HG03575 (cell line): Measurements from ENCODE around the gene RASSF8.
"Not testable (repeated sequence)": the region's sequence is repeated elsewhere in the genome, so short reads cannot be mapped to it uniquely, and the experiment has no call there.

Source experiments
- ATAC-seq: cut with Tn5 transposase; IDR thresholded peaks from one replicate; pipeline ENCODE4 v1.9.1; 2021; ENCODE audit not compliant: unreplicated experiment, insufficient number of reproducible peaks, low FRiP score; ENCODE audit errors: extremely low read depth

The RASSF8 gene

DNA sequence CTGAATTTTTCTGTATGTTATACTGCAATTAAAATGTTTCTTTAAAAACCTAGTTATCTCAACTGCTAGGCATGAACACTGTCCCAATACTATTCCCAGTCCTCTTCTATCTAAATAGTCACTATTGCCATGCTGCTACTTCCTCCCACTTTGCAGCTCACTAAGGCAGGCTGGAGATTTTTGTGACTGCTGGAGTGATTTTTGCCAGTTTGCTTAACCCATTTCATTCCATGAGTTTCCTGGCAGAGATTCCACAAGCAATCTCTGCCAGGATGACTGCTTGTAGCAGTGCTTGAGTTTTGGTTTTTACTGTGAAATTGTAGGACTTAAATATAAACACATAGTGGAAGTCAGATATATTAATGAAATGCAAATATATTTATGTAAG is 85.5 kb downstream of the RASSF8 start:
- ATAC-seq, result no peak

- ATAC-seq, result no peak
These were observed 86.1 kb downstream of the RASSF8 start for GRCh38 chr12:26044592-26044991.

DNA sequence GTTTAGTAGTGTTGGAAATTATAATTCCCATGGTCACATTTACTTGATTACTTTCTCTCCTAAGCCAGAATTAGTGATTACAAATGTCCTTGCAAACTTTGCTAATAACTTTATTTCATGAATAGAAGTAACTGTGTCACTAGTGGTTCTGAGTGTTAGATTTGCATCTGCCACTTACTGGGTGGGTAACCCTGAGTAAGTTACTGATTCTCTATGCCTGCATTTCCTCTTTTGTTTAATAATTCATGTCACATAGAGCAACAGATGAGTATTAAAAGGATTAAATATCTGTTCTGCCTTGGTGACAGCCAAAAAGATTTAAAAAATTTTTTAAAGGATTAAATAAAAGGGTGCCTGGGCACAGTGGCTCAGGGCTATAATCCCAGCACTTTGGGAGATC is 87.7 kb downstream of the RASSF8 start:
- no peak for ATAC-seq

GRCh38 chr12:26046906-26047305 is 88.4 kb downstream of the RASSF8 start:
- ATAC-seq, result no peak

- ATAC-seq, result no peak
These were observed 89.1 kb downstream of the RASSF8 start for GRCh38 chr12:26047401-26048226.

- ATAC-seq, result no peak
These were observed 94.2 kb downstream of the RASSF8 start for GRCh38 chr12:26052652-26053051.

DNA sequence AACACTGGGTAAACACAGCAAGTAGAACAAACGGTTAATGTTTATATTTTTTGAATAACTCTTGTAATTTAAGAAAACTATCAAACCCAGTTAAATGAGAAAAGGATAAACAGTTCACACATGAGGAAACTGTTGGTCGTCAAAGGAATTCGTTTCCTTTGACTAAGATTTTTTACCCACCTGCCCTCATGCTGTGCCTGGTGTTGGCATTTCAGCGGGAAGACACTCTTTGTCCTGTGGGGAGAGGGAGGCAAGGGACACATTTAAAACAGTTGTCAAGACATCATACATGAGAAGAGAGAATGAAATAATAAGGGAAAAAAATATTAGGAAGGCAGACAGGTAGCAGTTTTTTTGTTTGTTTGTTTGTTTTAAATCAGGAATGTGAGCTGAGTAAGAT is 95.9 kb downstream of the RASSF8 start:
- ATAC-seq, result no peak

- no peak for ATAC-seq
These were observed 96.6 kb downstream of the RASSF8 start for GRCh38 chr12:26055087-26055486.

GRCh38 chr12:26056335-26056734 is 97.9 kb downstream of the RASSF8 start:
- no peak for ATAC-seq

DNA sequence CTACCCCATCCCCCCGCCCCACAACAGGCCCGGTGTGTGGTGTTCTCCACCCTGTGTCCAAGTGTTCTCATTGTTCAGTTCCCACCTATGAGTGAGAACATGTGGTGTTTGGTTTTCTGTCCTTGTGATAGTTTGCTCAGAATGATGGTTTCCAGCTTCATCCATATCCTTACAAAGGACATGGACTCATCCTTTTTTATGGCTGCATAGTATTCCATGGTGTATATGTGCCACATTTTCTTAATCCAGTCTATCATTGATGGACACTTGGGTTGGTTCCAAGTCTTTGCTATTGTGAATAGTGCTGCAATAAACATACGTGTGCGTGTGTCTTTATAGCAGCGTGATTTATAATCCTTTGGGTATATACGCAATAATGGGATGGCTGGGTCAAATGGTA is 98.8 kb downstream of the RASSF8 start:
- not testable (repeated sequence) for ATAC-seq

- ATAC-seq, result no peak
These were observed 99.8 kb downstream of the RASSF8 start for GRCh38 chr12:26058308-26058707.

DNA sequence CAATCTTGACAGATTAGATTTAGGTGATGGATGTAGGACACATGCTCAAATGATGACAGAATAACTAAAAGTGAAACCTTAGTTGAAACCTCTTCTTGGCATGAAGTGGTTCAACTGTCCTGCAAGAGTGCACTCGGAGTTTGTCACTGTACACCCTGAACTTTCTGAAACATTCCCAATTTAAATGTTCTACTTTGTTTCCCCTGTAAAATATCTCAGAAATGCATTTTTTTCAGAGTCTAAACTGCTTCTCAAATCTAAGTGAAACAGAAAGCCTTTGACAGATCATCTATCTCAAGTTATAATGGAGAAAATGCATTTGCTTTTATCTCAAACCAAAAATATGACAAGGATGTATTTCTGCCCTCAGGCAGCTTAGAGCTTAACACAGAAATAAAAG is 100.3 kb downstream of the RASSF8 start:
- no peak for ATAC-seq

GRCh38 chr12:26062006-26062405 is 103.5 kb downstream of the RASSF8 start:
- no peak for ATAC-seq

DNA sequence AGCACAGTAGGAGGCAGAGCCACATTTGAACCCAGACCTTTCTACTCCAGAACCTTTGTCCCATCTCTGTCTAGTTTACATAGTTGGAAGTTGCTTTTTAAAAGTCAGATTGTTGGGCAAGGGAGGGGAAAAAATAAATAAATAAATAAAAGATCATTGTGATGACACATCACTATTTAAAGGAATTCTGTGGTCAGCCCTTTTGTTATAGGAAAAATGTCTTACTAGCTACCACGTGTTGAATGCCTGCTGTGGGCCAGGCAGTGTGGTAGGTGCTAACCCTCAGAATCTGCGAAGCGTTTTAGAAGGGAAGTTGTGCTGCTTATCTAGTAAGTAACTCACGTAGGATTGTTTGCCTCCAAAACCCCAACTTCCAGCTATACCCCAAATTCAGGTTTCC is 104.1 kb downstream of the RASSF8 start:
- no peak for ATAC-seq

DNA sequence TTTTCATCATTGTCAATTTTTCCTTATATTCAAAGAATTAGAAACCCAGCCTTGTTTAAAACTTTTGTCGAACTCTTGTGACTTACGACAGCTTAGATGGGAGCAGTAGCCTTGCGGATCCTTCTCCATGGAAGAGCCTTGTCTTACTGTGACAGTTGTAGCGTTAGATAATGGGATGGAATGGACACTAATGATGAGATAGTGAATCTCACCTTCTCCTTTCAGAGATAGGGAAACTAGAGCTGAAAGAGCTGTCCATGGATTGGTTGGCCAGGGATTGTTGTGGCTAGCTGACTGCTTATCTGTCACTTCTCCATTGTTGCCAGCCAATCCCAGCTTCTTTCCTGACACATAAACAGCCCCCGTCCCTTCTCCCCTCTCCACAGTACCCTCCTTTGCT is 107.0 kb downstream of the RASSF8 start:
- ATAC-seq, result no peak

- no peak for ATAC-seq
These were observed 110.0 kb downstream of the RASSF8 start for GRCh38 chr12:26068503-26068902.

DNA sequence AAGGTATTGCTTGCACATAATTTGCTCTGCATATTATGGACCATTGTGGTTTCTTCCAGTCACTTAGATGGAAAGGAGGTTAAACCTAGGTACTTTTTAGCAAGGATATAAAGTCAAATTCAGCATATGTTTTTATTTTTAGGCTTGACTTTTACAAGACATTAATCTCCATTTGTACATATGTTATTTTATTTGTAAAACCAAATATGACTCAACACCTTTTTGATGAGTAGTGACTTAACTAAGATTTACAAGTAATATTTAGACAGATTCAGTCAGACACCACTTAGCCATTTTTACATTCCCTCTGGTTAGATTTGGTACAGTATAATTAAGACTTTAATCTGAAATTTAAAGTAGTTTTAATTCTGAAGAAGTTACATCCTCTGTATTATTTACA is 111.3 kb downstream of the RASSF8 start:
- ATAC-seq, result no peak

DNA sequence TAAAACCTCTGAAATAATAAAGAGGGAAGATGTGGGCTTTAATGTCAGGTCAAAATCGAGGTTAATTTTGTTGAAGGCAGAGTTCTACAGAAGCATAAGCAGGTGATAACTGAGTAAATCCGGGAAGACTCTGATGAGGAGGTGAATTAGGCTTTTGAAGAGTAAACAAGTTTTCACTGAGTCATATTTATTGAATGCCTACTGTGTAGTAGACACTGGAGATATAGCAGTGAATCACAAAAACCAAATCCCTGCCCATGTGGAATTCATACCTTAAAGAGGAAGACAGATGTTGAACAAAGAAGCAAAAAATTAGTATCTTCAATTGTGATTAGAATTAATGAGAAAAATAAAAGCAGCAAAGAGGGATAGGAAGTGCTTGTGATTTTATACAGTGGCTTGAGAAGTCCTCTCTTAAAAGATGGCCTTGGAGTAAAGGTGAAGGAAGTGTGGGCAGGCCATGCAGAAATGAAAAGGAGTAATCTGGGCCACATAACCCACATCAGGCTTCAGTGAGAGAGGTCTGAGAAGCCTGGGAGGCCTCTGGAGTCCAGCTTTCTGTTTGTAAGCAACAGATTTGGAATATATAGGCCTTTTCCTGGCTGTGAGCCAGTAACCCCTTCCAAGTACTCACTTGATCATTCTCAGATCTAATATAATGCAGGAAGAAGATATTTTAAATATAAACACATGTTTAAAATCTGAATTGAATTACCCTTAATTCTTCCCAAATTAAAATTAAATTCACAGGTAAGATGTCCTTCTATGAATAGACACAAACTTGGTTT is 119.6 kb downstream of the RASSF8 start:
- ATAC-seq, result no peak

DNA sequence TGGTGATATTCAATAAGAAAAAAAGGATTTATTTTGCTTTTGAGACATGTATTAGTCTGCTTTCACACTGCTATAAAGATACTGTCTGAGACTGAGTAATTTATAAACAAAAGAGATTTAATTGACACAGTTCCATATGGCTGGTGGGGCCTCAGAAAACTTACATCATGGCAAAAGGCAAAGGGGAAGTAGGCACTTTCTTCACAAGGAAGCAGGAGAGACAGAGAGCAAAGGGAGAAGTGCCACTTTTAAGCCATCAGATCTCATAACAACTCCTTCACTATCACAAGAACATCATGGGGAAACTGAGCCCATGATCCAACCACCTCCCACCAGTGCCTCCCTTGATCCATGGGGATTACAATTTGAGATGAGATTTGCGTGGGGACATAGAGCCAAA is 122.4 kb downstream of the RASSF8 start:
- ATAC-seq, result no peak

- no peak for ATAC-seq
These were observed 128.5 kb downstream of the RASSF8 start for GRCh38 chr12:26086936-26087335.
